Ramos (cell line): ENCODE results near the gene APEX1.
"Not testable (repeated sequence)": the region's sequence is repeated elsewhere in the genome, so short reads cannot be mapped to it uniquely, and the experiment has no call there.

Source experiments
- in situ Hi-C: fragments of 300-500 bp; cut with MboI; formaldehyde crosslinking; loops from one replicate; pipeline ENCODE4 v1.14.3; 2022; ENCODE audit warnings: low sequenced_read_pairs; ENCODE audit not compliant: unreplicated experiment

Gene APEX1

GRCh38 chr14:20470603-20470901 lies 15.5 kb downstream of the APEX1 start:
- in situ Hi-C loops, result no loop called here

GRCh38 chr14:20472536-20473169 lies 17.6 kb downstream of the APEX1 start:
- in situ Hi-C loops, result no loop called here

- in situ Hi-C loops, result no loop called here
These were observed 21.8 kb downstream of the APEX1 start for GRCh38 chr14:20476776-20477175.

GRCh38 chr14:20477211-20477876 lies 22.3 kb downstream of the APEX1 start:
- in situ Hi-C loops, result no loop called here

GRCh38 chr14:20478894-20479293 lies 23.9 kb downstream of the APEX1 start:
- in situ Hi-C loops, result no loop called here

- in situ Hi-C loops, result no loop called here
These were observed 27.4 kb downstream of the APEX1 start for GRCh38 chr14:20482382-20482781.

- in situ Hi-C loops, result no loop called here
These were observed 30.9 kb downstream of the APEX1 start for GRCh38 chr14:20485900-20486299.

GRCh38 chr14:20486684-20487395 lies 31.8 kb downstream of the APEX1 start:
- in situ Hi-C loops, result no loop called here

GRCh38 chr14:20487396-20487725 lies 32.3 kb downstream of the APEX1 start:
- in situ Hi-C loops, result no loop called here

GRCh38 chr14:20489093-20489994 lies 34.3 kb downstream of the APEX1 start:
- in situ Hi-C loops, result no loop called here

- in situ Hi-C loops, result no loop called here
These were observed 35.5 kb downstream of the APEX1 start for GRCh38 chr14:20490563-20490962.

GRCh38 chr14:20492486-20492885 lies 37.5 kb downstream of the APEX1 start:
- in situ Hi-C loops, result no loop called here

- in situ Hi-C loops, result no loop called here
These were observed 38.6 kb downstream of the APEX1 start for GRCh38 chr14:20493634-20494033.

- in situ Hi-C loops, result no loop called here
These were observed 40.1 kb downstream of the APEX1 start for GRCh38 chr14:20494935-20495766.

GRCh38 chr14:20498622-20499021 lies 43.6 kb downstream of the APEX1 start:
- in situ Hi-C loops, result no loop called here

GRCh38 chr14:20499108-20499507 lies 44.1 kb downstream of the APEX1 start:
- in situ Hi-C loops, result no loop called here

GRCh38 chr14:20499881-20500280 lies 44.9 kb downstream of the APEX1 start:
- in situ Hi-C loops, result no loop called here

- in situ Hi-C loops, result no loop called here
These were observed 46.3 kb downstream of the APEX1 start for GRCh38 chr14:20501346-20501745.

GRCh38 chr14:20503898-20504297 lies 48.9 kb downstream of the APEX1 start:
- in situ Hi-C loops, result no loop called here

- in situ Hi-C loops, result not testable (repeated sequence)
These were observed 51.2 kb downstream of the APEX1 start for GRCh38 chr14:20506276-20506675.
